Muscle of leg (tissue), 11 donors: ENCODE measurements around the gene CAPN8. TPM values are rescaled to one million over a fixed set of nuclear protein-coding genes. Genes with fewer than 3 reads are reported as not detected.
A peak's percentile ranks its signal among the peaks of the same experiment; 100 is the strongest.

Experiments used
- DNase-seq: peaks from one replicate; pipeline ENCODE4 v3.0.0; 2013
- H3K27ac ChIP-seq: one replicate; pipeline ENCODE4 v1.5.1; 2013; ENCODE audit warnings: mild to moderate bottlenecking, low read length, control low read depth
- H3K27me3 ChIP-seq: one replicate; pipeline ENCODE4 v1.6.1; 2013; ENCODE audit warnings: low read length; ENCODE audit not compliant: control insufficient read depth, insufficient read depth
- H3K36me3 ChIP-seq: one replicate; pipeline ENCODE4 v1.6.1; 2013; ENCODE audit warnings: low read length; ENCODE audit not compliant: control insufficient read depth, insufficient read depth
- H3K4me1 ChIP-seq: one replicate; pipeline ENCODE4 v1.6.1; 2013; ENCODE audit warnings: low read length; ENCODE audit not compliant: control insufficient read depth, insufficient read depth
- H3K4me3 ChIP-seq: one replicate; pipeline ENCODE4 v1.5.1; 2013; ENCODE audit warnings: low read length, control low read depth
- H3K9me3 ChIP-seq: replicated peaks from 2 replicates; pipeline ENCODE4 v1.6.1; 2013; ENCODE audit warnings: low read depth, low read length; ENCODE audit not compliant: control insufficient read depth
- whole genome bisulfite sequencing: methylation state at CpG from one replicate; pipeline ENCODE4 v1.1.5; 2013; ENCODE audit warnings: missing lambda C conversion rate; ENCODE audit not compliant: insufficient coverage; 5-methylcytosine and 5-hydroxymethylcytosine counted together
- polyA plus RNA-seq, 8 donors: library from polyadenylated mRNA; unstranded; fragments of 120-200 nt; gene quantifications; one replicate each; pipeline versions ENCODE4 v1.2.1 to v1.2.3, GENCODE V29; 2013; ENCODE audit warnings: inconsistent platforms in 1 of 8, low replicate concordance in 1 of 8; ENCODE audit not compliant: insufficient read length in 8 of 8, insufficient read depth in 1 of 8
- total RNA-seq: library from RNA; stranded (reverse); fragments of 120-200 nt; gene quantifications from one replicate; pipeline ENCODE4 v1.2.4, GENCODE V29; 2013

Gene CAPN8
- total and polyA plus RNA-seq, 9 donors: 0.34 to 0.84 (median 0.53) TPM; not detected in 1

DNA sequence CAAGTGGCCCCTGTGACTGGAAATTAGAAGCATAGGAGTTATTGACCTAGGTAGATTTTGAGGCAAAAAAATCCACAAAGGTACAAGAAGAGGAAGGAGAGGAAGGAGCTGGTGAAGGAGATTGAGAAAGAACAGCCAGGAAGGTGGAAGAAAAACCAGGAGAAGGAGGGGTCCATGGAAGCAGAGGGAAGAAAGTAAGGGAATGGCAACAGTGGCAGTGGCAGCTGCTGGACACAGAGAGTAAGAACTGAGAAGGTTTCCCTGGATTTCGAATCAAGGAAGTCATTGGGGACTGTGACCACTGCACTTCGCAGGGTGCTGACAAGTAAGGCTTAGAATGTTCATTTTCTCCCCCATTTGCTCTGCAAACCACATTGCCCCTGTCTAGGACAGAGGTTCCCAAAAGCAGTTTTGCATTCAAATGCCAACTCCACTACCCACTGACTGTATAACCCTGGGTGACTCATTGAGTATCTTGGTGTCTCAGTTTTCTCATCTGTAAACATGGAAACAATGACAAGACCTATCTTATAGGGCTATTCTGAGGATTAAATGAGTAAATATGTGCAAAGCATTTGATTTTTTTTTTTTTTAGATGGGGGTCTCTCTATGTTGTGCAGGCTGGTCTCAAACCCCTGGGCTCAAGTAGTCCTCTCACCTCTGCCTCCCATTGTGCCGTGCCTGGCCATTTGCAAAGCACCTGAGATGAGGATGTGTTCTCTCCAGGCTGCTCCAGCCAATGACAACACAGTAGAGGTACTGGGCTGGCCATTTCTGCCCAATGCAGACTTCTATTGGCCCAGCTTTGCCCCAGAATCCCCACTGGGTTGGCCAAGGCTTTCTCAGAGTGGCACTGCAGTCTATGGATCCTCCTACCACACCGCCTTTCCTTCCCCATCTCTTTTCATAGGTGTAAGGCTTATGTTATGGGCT is 37.5 kb upstream of the CAPN8 start:
- no peak overlapping the region for H3K4me3 ChIP-seq
- H3K36me3 ChIP-seq: no peaks in the 10 kb centered on the region
- no peak overlapping the region for H3K27ac ChIP-seq
- H3K9me3 ChIP-seq: no peaks in the 10 kb centered on the region
- H3K4me1 ChIP-seq: peaks cover 38% of the 10 kb centered on the region
- no peaks in the 10 kb centered on the region for H3K27me3 ChIP-seq
- DNase-seq: no peak
- WGBS: 69% methylated on average over 3 of the region's 4 CpGs

- H3K36me3 ChIP-seq: no peaks in the 10 kb centered on the region
- WGBS: 44% methylated on average over 5 of the region's 8 CpGs
- DNase-seq: peak; percentile 37
- peaks cover 19% of the 10 kb centered on the region for H3K4me1 ChIP-seq
- no peaks in the 10 kb centered on the region for H3K27me3 ChIP-seq
- H3K27ac ChIP-seq: peak overlapping the region; percentile 38
- H3K9me3 ChIP-seq: no peaks in the 10 kb centered on the region
- H3K4me3 ChIP-seq: no peak overlapping the region
Measured at GRCh38 chr1:223700942-223701637, 35.6 kb upstream of the CAPN8 start.

DNA sequence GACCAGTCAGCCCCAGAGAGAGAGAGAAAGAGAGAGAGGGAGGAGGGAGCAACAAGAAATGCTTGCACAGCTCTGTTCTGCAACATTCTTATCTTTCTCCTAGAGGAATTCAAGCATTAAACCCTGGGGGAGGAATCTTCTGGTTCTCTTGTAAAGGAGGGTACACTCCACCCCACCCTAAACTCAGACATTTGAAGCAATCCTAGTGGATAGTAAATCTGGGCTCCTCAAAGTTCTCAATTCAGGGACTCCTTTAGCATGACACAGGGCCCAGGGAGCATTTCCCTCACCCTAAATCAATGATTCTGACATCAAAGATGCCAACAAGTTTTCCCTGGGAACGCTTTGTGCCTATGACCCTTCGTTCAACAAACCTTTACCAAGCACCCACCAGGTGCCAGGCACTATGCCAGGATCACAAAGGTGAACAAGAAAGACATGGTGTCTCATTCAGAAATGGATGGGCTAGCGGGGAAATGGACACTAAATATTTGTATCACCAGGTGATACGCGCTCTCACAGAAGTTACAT is 35.0 kb upstream of the CAPN8 start:
- no CpG with 5 or more reads among the region's 5 CpGs for WGBS
- no peaks in the 10 kb centered on the region for H3K27me3 ChIP-seq
- H3K27ac ChIP-seq: no peak overlapping the region
- H3K36me3 ChIP-seq: no peaks in the 10 kb centered on the region
- peaks cover 14% of the 10 kb centered on the region for H3K4me1 ChIP-seq
- DNase-seq: no peak
- H3K9me3 ChIP-seq: no peaks in the 10 kb centered on the region
- H3K4me3 ChIP-seq: no peak overlapping the region

DNA sequence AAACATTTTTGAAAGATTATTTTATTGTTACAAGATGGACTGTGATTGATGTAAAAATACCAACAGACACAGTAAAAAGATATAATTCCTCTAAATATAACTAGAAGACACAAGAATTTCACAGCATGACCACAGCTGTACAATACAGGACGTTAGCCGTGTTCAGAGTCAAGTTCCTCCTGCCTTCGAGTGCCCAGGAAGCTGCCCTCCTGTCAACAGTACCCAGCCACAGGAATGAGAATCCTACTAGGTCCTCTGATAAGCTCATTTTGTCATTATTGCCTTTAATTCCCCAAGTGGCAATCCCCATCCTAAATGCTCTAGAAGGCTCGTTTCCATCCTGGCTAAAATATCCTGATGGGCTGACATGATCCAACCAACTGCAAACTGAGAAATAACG is 30.4 kb upstream of the CAPN8 start:
- Histone ChIP-seq H3K27me3 (no peaks in the 10 kb centered on the region), H3K4me3 (no peak overlapping the region), H3K4me1 (peaks cover under 1% of the 10 kb centered on the region), H3K27ac (no peak overlapping the region), H3K9me3 (no peaks in the 10 kb centered on the region), H3K36me3 (no peaks in the 10 kb centered on the region)
- no peak for DNase-seq
- 44% methylated on average over 5 of the region's 5 CpGs for WGBS

DNA sequence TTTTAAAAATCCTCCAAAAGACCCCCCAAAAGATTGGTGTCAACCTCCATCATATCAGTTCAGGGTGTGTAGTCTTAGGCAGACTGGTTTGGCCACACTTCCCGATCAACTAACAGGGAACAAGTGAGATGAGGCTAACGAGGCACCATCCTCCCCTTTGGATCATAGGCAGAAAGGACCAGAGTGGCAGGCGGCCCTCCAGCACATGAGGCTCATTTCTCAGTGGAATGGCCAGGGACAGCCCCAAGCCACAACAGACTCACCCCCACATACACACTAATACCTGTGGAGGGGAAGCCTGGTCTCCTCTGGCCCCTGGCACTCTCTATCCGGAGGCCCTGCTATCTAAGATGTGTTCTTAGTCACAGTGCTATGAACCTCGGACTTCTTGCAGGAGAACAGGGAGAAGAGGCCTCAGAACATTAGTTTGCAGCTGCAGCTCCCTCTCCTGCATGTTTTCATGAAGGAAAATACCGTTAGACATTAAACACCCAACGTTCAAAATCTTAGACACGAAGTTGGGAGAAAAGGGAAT is 29.6 kb upstream of the CAPN8 start:
- H3K4me1 ChIP-seq: no peaks in the 10 kb centered on the region

DNA sequence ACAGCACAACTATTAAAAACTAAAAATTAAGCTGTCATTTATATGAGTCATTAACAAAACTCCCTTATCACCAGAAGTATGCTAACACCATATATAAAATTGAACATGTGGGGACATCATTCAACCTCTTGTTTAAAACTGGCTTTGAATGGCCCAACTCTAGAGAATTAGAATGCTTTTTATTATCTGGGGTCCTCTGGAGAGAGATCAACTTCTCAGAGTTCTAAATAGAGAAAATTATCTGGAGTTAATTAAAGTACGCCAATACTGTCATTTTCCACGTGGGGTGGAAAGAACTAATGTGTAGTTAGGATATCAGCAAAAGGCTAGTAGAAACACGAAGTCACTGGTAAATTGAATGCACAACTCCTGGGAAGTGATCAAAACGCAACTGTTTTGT is 25.6 kb upstream of the CAPN8 start:
- WGBS: no CpG with 5 or more reads among the region's 4 CpGs

More for the DNA sequence above, 29.6 kb upstream of the CAPN8 start:
- 90% methylated on average over 2 of the region's 8 CpGs for WGBS
- Histone ChIP-seq H3K27me3 (no peaks in the 10 kb centered on the region), H3K27ac (no peak overlapping the region), H3K9me3 (no peaks in the 10 kb centered on the region), H3K36me3 (no peaks in the 10 kb centered on the region), H3K4me3 (no peak overlapping the region)
- no peak for DNase-seq

DNA sequence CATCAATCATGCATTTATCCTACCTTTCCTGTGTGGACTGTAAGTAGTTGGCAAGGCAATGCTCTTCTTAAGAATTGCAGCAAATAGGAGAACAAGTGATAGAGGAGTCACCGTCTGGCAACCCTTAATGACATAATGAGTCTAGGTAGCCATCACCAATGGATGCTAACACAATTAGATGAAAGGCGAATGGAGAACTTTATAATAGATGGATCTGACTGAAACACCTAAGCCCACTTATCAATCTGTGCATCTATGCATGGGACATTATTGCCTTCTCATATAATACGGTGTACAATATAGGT is 18.9 kb upstream of the CAPN8 start:
- H3K4me1 ChIP-seq: no peaks in the 10 kb centered on the region
- H3K36me3 ChIP-seq: no peaks in the 10 kb centered on the region
- H3K4me3 ChIP-seq: no peak overlapping the region
- no peak for DNase-seq
- WGBS: 33% methylated on average over 1 of the region's 3 CpGs
- peaks cover 14% of the 10 kb centered on the region for H3K27me3 ChIP-seq
- no peaks in the 10 kb centered on the region for H3K9me3 ChIP-seq
- H3K27ac ChIP-seq: no peak overlapping the region

More for the DNA sequence above, 25.6 kb upstream of the CAPN8 start:
- Histone ChIP-seq H3K9me3 (no peaks in the 10 kb centered on the region), H3K4me3 (no peak overlapping the region), H3K36me3 (no peaks in the 10 kb centered on the region), H3K4me1 (no peaks in the 10 kb centered on the region), H3K27ac (no peak overlapping the region), H3K27me3 (no peaks in the 10 kb centered on the region)
- DNase-seq: no peak

- DNase-seq: peak; percentile 76
- Histone ChIP-seq H3K36me3 (no peaks in the 10 kb centered on the region), H3K27me3 (peaks cover 14% of the 10 kb centered on the region), H3K9me3 (no peaks in the 10 kb centered on the region), H3K27ac (no peak overlapping the region), H3K4me1 (no peaks in the 10 kb centered on the region), H3K4me3 (no peak overlapping the region)
- 28% methylated on average over 3 of the region's 9 CpGs for WGBS
Measured at GRCh38 chr1:223683586-223684487, 18.3 kb upstream of the CAPN8 start.

DNA sequence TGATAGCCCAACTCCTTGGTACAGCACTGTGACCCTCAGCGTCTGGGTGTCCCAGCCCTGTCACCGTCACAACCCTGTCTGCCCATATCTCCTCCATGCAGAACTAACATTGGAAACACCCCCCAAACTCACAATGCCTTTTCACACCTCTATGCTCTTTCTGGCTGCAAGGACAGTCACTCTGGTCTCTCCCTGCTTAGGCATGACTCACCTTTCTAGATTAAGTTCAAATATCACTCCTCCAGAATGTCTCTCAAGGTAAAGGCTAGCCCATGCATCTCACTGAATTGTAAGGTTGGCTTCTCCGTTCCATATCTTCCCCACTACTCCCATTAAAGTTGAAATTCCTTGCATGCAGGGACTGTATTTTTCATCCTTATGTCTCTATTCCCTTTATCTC is 17.0 kb upstream of the CAPN8 start:
- H3K4me3 ChIP-seq: no peak overlapping the region
- 91% methylated on average over 2 of the region's 3 CpGs for WGBS
- H3K27ac ChIP-seq: no peak overlapping the region
- H3K27me3 ChIP-seq: peaks cover 14% of the 10 kb centered on the region
- no peaks in the 10 kb centered on the region for H3K36me3 ChIP-seq
- no peak for DNase-seq
- H3K4me1 ChIP-seq: no peaks in the 10 kb centered on the region
- no peaks in the 10 kb centered on the region for H3K9me3 ChIP-seq
